A549 (cell line): ENCODE data around the gene SLC25A5.

ENCODE experiments used
- CTCF ChIP-seq: fragments of >200 bp; sonication (Bioruptor Twin); formaldehyde crosslinking; IDR thresholded peaks from 3 replicates; pipeline ENCODE4 v1.5.1; 2016
- HES2 ChIP-seq: fragments of >200 bp; sonication (Bioruptor Twin); formaldehyde crosslinking; IDR thresholded peaks from 2 replicates; pipeline ENCODE4 v1.6.1; 2016
- JUNB ChIP-seq: fragments of >200 bp; sonication (Bioruptor Twin); formaldehyde crosslinking; IDR thresholded peaks from 2 replicates; pipeline ENCODE4 v1.6.1; 2016
- MAX ChIP-seq: IDR thresholded peaks from 2 replicates; pipeline ENCODE4 v1.6.1; 2012
- POLR2A ChIP-seq: IDR thresholded peaks from 2 replicates; pipeline ENCODE4 v1.6.1; 2012; ENCODE audit warnings: mild to moderate bottlenecking, low read length
- REST ChIP-seq: fragments of 200-600 bp; sonication (generic); IDR thresholded peaks from 2 replicates; pipeline ENCODE4 v1.6.1; 2016; ENCODE audit warnings: antibody characterized with exemption, mild to moderate bottlenecking, moderate library complexity

- TF ChIP-seq CTCF (no peak), JUNB (no peak), POLR2A (no peak), HES2 (no peak), REST (no peak), MAX (no peak)
Observed at GRCh38 chrX:119486745-119487144, 18.5 kb downstream of the SLC25A5 start.
